Measurements from ENCODE around the gene BECN2.

DNA sequence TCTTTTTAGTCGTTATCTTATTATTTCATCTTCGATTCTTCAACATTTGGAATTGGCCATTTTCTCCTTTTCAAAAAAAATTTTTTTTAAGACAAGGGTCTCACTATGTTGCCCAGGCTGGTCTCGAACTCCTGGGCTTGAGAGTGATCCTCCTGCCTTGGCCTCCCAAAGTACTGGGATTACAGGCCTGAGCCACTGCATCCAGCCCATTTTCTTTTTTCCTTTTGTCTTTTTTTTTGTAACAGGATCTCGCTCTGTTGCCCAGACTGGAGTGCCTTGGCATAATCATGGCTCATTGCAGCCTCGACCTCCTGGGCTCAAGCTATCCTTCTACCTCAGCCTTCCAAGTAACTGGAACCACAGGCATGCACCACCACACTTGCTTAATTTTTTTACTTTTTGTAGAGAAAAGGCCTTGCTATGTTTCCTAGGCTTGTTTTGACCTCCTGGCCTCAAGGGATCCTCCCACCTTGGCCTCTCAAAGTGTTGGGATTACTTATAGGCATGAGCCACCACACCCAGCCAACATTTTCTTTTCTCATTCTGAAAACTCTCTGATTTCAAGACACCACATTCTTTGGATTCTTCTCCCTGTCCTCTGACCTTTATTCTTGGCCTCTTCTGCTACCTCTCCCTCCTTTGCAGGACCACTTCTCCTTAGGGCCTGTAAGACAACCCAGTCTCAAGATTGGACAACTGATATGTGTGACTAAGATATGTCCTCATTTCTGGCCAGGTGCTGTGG lies 47.4 kb downstream of the BECN2 start:
- no peak for TF ChIP-seq POLR2AphosphoS5 (IDR thresholded peaks at IDR 0.05)
- TF ChIP-seq CTCF (IDR thresholded peaks at IDR 0.05) = no peak
